ENCODE data around the gene KLC1. TPM values are rescaled to one million over a fixed set of nuclear protein-coding genes. Genes with fewer than 3 reads are reported as not detected.

Gene KLC1
- total and polyA plus RNA-seq, 2 donors (not counting 1 experiment from before 2014, with no cell fraction given): 102 to 243 TPM

DNA sequence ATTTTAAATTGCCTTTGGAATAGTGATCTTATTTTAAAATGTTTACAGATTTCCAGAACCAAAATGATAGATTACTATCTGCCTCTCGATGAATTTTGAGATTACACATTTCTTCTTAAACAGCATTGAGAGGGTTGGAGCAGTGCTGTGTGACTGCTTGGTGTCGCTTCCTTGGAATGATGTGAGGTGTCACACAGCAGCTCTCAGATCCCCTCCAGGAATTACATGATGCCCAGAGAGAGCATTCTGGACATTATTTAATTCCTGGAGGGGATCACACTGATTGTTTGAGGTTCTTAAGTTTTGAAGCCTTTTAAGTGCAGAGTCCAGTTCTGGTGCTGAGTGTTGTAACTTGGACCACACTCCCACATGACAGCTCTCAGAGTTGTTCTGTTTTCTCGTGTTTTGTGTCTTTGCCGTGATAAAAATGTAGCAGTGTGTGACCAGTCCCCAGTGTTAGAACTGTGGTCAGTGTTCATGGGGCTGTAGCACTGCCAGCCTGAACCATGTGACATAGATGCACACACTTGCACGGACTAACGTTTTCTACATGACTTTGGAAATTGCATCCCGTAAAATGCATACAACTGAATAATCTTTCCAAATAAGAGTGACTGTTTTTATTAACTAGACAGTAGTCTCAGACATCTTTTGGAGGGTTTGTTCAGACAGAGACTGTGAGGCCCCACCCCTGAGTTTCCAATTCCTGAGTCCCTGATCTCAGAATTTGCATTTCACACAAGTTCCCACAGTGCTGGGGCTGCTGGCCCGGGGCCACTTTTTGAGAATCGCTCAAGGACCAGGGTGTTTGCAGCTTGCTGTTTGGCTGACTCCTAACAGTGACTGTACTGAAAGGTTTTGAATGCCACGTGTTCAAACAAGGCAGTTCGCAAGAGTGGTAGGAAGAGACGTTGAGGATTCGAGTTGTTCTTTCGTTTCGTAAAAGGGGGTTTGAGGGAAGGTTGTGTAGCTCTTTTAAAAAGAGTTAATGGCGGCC is 60.2 kb downstream of the KLC1 start:
- H3K4me1 ChIP-seq (ENCODE audit: control insufficient read depth in 2 of 2, insufficient read depth in 2 of 2, low read length in 2 of 2): peaks cover 41 to 43% of the 10 kb centered on the region in 2 donors

More for the DNA sequence above, 60.2 kb downstream of the KLC1 start:
- peaks cover 27% of the 10 kb centered on the region for H3K79me2 ChIP-seq (ENCODE audit: control insufficient read depth, insufficient read depth, low read length)
- peak overlapping the region in 1 of 2 donors; percentile 62 for H3K27ac ChIP-seq (ENCODE audit: low read length in 2 of 2)
- intact Hi-C loops (cut with micrococcal nuclease): no loop called here
- H3K27me3 Mint-ChIP-seq: no peaks in the 10 kb centered on the region
- H3K27ac Mint-ChIP-seq: peak overlapping the region; percentile 88
- peak; percentile 40 for DNase-seq
- ATAC-seq (ENCODE audit: low read depth): peak; percentile 57
- H3K4me2 ChIP-seq (replicated peaks; ENCODE audit: low read depth, low read length, poor library complexity, severe bottlenecking): peak overlapping the region; percentile 45
- 67% methylated on average over 11 of the region's 16 CpGs for WGBS (ENCODE audit: insufficient coverage)
- TF ChIP-seq CTCF (IDR thresholded peaks at IDR 0.05) (no peak), EZH2 (IDR thresholded peaks at IDR 0.05; ENCODE audit: borderline replicate concordance, insufficient read depth, low read depth, low read length, poor library complexity, severe bottlenecking) (no peak)
- CTCF ChIA-PET: interaction anchor here (2.6 kb wide), 1 partner anchor 9 kb away, joined by 10 read pairs; no protein-coding TSS in a partner anchor
- no peak overlapping the region for H2AFZ ChIP-seq (ENCODE audit: insufficient read depth, low read depth, low read length, poor library complexity, severe bottlenecking)
- H3K4me3 ChIP-seq (ENCODE audit: control extremely low read depth in 1 of 5, extremely low read depth in 1 of 5, insufficient read depth in 1 of 5, low read depth in 2 of 5, low read length in 4 of 5): peak overlapping the region in 2 of 5 experiments; percentile 6 to 26
- H3K9me3 Mint-ChIP-seq (ENCODE audit: insufficient read depth): no peaks in the 10 kb centered on the region
- H3K9ac ChIP-seq (ENCODE audit: low read length): no peak overlapping the region
- POLR2A ChIA-PET: interaction anchor here (0.7 kb wide), 1 partner anchor 65 kb away, joined by 3 read pairs; no protein-coding TSS in a partner anchor
- no peaks in the 10 kb centered on the region for H3K27me3 ChIP-seq (replicated peaks in 1 of 4; ENCODE audit: control extremely low read depth in 1 of 4, control insufficient read depth in 3 of 4, insufficient read depth in 4 of 4, low read length in 3 of 4)
- H4K20me1 ChIP-seq (ENCODE audit: control insufficient read depth, insufficient read depth, low read length, poor library complexity, severe bottlenecking): peaks cover 25% of the 10 kb centered on the region
- peaks cover 38% of the 10 kb centered on the region for H3K4me1 Mint-ChIP-seq
- peak overlapping the region; percentile 82 for H3K4me3 Mint-ChIP-seq
- peaks cover 0 to 48% of the 10 kb centered on the region in 2 experiments for H3K36me3 ChIP-seq (replicated peaks in 1 of 2; ENCODE audit: control extremely low read depth in 1 of 2, control insufficient read depth in 1 of 2, extremely low read depth in 1 of 2, insufficient read depth in 2 of 2, low read length in 1 of 2)
- no peaks in the 10 kb centered on the region for H3K9me3 ChIP-seq (ENCODE audit: control extremely low read depth in 1 of 3, control insufficient read depth in 2 of 3, insufficient read depth in 1 of 3, low read length in 2 of 3)

Measured in B cell (primary cell).